ENCODE measurements around the gene BCR. TPM values are rescaled to one million over a fixed set of nuclear protein-coding genes. Genes with fewer than 3 reads are reported as not detected.

BCR gene
- total and polyA plus RNA-seq, 2 of the 4 experiments (the other 2 are of a cell fraction), result 28.9 to 44.6 TPM

GRCh38 chr22:23181721-23182308 lies 1.5 kb downstream of the BCR start:
- in situ Hi-C loops (cut with MboI; ENCODE audit: low sequenced_read_pairs), result no loop called here

More at GRCh38 chr22:23181721-23182308, 1.5 kb downstream of the BCR start:
- Histone ChIP-seq H4K91ac (ENCODE audit: insufficient read depth, low read depth, low read length) (no peak overlapping the region), H3K36me3 (ENCODE audit: control insufficient read depth, insufficient read depth, low read length) (peaks cover 10% of the 10 kb centered on the region; the same call in 1 of the 2 replicates), H4K5ac (ENCODE audit: low read depth, low read length) (no peak overlapping the region), H3K27me3 (ENCODE audit: control insufficient read depth, insufficient read depth, low read length) (no peaks in the 10 kb centered on the region), H2BK5ac (ENCODE audit: low read depth, low read length, poor library complexity, severe bottlenecking) (no peak overlapping the region), H3K4ac (ENCODE audit: low read depth, low read length) (no peak overlapping the region), H2AK9ac (replicated peaks; ENCODE audit: low read depth, low read length, poor library complexity) (peak overlapping the region; percentile 66), H2AK5ac (ENCODE audit: low read depth, low read length) (peak overlapping the region; percentile 35; the same call in 1 of the 2 replicates), H3K79me1 (ENCODE audit: low read depth in 1 of 2, low read length in 2 of 2) (peaks cover 16 to 56% of the 10 kb centered on the region in 2 experiments), H3K27ac (ENCODE audit: insufficient read depth, low read length) (no peak overlapping the region), H3K4me1 (ENCODE audit: control insufficient read depth, insufficient read depth, low read length) (peaks cover 29% of the 10 kb centered on the region), H3K4me3 (ENCODE audit: insufficient read depth, low read depth, low read length) (peak overlapping the region; percentile 98), H2BK20ac (ENCODE audit: low read depth, low read length) (no peak overlapping the region), H4K8ac (ENCODE audit: low read depth in 2 of 2, low read length in 2 of 2) (no peak overlapping the region), H3K4me2 (ENCODE audit: low read depth, low read length) (peak overlapping the region; percentile 91), H2AFZ (replicated peaks; ENCODE audit: low read length, poor library complexity) (peak overlapping the region; percentile 13), H3K56ac (ENCODE audit: extremely low read depth, insufficient read depth, low read length) (no peak overlapping the region), H4K20me1 (ENCODE audit: insufficient read depth, low read length) (peaks cover 47% of the 10 kb centered on the region), H3K14ac (replicated peaks; ENCODE audit: low read depth, low read length) (no peak overlapping the region), H2BK120ac (ENCODE audit: low read depth, low read length) (no peak overlapping the region), H2BK15ac (ENCODE audit: low read depth, low read length) (no peak overlapping the region), H3K9me3 (ENCODE audit: control insufficient read depth, insufficient read depth, low read length) (peaks cover under 1% of the 10 kb centered on the region; the same call in 1 of the 2 replicates), H3K18ac (ENCODE audit: low read depth, low read length) (no peak overlapping the region), H3K9me1 (ENCODE audit: insufficient read depth, low read length) (peaks cover 18% of the 10 kb centered on the region), H3K9ac (ENCODE audit: low read depth, low read length) (no peak overlapping the region; the same call in 1 of the 2 replicates), H3K23ac (ENCODE audit: low read depth, low read length) (peak overlapping the region; percentile 73)
- POLR2A ChIA-PET (ENCODE audit: unreplicated experiment), result no interaction called here
- intact Hi-C loops (cut with micrococcal nuclease), result loop anchor here (5.0 kb wide), 1 partner anchor 35 kb away; no protein-coding TSS in a partner anchor
- dilution Hi-C loops (cut with HindIII; ENCODE audit: low sequenced_read_pairs, unreplicated experiment), result no loop called here
- no TSS peak for BruUV-seq (replicated peaks)
- CTCF ChIA-PET, result interaction anchor here (0.6 kb wide), 1 partner anchor 100 kb away, joined by 3 read pairs; no protein-coding TSS in a partner anchor
- no peak for TF ChIP-seq ELK1 (IDR thresholded peaks at IDR 0.05; ENCODE audit: borderline replicate concordance, low read depth, low read length)
- no peak for TF ChIP-seq RCOR1 (IDR thresholded peaks at IDR 0.05; ENCODE audit: insufficient replicate concordance, low read length)
- TF ChIP-seq FOS (IDR thresholded peaks at IDR 0.05; ENCODE audit: low read depth, low read length), result no peak
- TF ChIP-seq POLR2A (IDR thresholded peaks at IDR 0.05; ENCODE audit: low read depth, low read length), result no peak
- TF ChIP-seq CHD1 (IDR thresholded peaks at IDR 0.05; ENCODE audit: low read depth, low read length), result no peak
- TF ChIP-seq CTCF (conservative IDR thresholded peaks at IDR 0.05; ENCODE audit: low read depth, low read length), result no peak
- TF ChIP-seq CEBPB (IDR thresholded peaks at IDR 0.05; ENCODE audit: low read depth, low read length), result no peak
- no peak for TF ChIP-seq BHLHE40 (IDR thresholded peaks at IDR 0.05; ENCODE audit: low read depth, low read length)
- no peak for TF ChIP-seq RFX5 (IDR thresholded peaks at IDR 0.05; ENCODE audit: low read depth, low read length)
- TF ChIP-seq MXI1 (IDR thresholded peaks at IDR 0.05; ENCODE audit: borderline replicate concordance, low read depth, low read length), result no peak
- TF ChIP-seq MAZ (IDR thresholded peaks at IDR 0.05; ENCODE audit: borderline replicate concordance, low read depth, low read length), result no peak
- ATAC-seq (ENCODE audit: low read depth) (no peak), DNase-seq (no peak)
- 71% methylated on average over 24 of the region's 43 CpGs; no CpG with 5 or more reads in 1 of the 2 experiments for WGBS, 2 experiments (ENCODE audit: extremely low coverage in 2 of 2, insufficient read length in 1 of 2)

All from IMR-90 (cell line).